ENCODE measurements around the gene APC2. TPM values are rescaled to one million over a fixed set of nuclear protein-coding genes. Genes with fewer than 3 reads are reported as not detected.

APC2 gene
- total RNA-seq, 1 donor from 2014 or later = 0.42 TPM

DNA sequence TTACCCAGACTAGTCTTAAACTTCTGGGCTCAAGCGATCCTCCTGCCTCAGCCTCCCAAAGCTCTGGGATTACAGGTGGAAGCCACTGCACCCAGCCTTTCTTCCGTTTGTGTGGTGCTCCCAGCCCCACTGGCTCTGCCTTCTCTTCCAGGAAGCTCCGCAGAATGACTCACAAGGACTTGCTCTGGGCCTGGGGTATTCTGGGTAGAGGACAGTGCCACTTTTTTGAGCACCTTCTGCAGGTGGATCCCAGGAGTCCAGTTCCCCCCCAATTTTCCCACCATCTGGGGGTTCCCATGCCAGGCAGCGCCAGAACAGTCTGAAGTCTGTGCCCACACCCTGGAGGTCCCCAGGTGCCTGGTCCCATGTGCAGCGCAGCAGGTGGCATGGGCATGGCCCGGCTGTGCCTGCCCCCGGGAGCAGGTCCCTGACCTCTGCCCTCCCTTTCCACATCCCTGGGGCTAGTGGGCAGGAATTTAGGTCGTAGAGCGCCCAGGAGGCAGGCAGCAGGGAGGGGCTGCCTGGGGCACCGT, 42.6 kb downstream of the APC2 start:
- CTCF ChIA-PET = no interaction called here
- no peak overlapping the region for H3K27ac Mint-ChIP-seq

DNA sequence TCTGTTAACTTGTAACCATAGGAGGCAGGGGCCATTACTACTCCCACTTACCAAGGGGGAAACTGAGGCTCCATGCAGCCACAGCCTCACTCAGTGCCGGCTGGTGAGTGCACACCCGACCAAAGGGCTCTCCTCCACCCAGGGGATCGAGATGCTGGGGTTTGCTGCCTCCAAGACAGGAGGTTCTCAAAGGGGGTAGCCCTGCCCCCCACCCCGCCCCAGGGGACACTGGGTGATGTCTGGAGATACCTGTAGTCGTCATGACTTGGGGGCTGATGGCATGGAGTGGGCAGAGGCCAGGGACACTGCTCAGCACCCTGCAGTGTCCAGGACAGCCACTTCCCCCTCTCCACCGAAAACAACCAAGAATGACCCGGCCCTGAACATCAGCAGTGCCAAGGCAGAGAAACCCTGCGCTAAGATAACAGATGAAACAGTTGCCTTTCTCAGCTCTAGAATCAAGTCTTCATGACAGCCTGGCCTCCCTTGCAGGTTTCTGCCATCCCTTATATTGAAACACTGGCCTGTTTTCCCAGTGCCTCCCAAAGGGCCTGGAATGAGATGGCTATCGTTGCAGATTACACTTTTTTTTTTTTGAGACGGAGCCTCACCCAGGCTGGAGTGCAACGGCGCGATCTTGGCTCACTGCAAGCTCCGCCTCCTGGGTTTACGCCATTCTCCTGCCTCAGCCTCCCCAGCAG, 44.3 kb downstream of the APC2 start:
- Mint-ChIP-seq H3K9me3 (no peaks in the 10 kb centered on the region), H3K4me1 (peaks cover 12% of the 10 kb centered on the region), H3K36me3 (ENCODE audit: low read depth) (no peaks in the 10 kb centered on the region), H3K27ac (no peak overlapping the region), H3K27me3 (peaks cover 7% of the 10 kb centered on the region), H3K4me3 (no peak overlapping the region)
- TF ChIP-seq CTCF (IDR thresholded peaks at IDR 0.05) = no peak
- CTCF ChIA-PET = no interaction called here
- POLR2A ChIA-PET = interaction anchor here (0.7 kb wide), 1 partner anchor 640 kb away, joined by 3 read pairs; no protein-coding TSS in a partner anchor
- intact Hi-C loops (cut with micrococcal nuclease) = no loop called here
- ATAC-seq (ENCODE audit: low read depth) (no peak), DNase-seq (no peak)

More for the DNA sequence above, 42.6 kb downstream of the APC2 start:
- no peaks in the 10 kb centered on the region for H3K36me3 Mint-ChIP-seq (ENCODE audit: low read depth)
- no peak for ATAC-seq (ENCODE audit: low read depth)
- DNase-seq = no peak
- H3K27me3 Mint-ChIP-seq = peaks cover 5% of the 10 kb centered on the region
- intact Hi-C loops (cut with micrococcal nuclease) = no loop called here
- TF ChIP-seq CTCF (IDR thresholded peaks at IDR 0.05) = no peak
- peaks cover 12% of the 10 kb centered on the region for H3K4me1 Mint-ChIP-seq
- POLR2A ChIA-PET = no interaction called here
- H3K4me3 Mint-ChIP-seq = no peak overlapping the region
- H3K9me3 Mint-ChIP-seq = no peaks in the 10 kb centered on the region

DNA sequence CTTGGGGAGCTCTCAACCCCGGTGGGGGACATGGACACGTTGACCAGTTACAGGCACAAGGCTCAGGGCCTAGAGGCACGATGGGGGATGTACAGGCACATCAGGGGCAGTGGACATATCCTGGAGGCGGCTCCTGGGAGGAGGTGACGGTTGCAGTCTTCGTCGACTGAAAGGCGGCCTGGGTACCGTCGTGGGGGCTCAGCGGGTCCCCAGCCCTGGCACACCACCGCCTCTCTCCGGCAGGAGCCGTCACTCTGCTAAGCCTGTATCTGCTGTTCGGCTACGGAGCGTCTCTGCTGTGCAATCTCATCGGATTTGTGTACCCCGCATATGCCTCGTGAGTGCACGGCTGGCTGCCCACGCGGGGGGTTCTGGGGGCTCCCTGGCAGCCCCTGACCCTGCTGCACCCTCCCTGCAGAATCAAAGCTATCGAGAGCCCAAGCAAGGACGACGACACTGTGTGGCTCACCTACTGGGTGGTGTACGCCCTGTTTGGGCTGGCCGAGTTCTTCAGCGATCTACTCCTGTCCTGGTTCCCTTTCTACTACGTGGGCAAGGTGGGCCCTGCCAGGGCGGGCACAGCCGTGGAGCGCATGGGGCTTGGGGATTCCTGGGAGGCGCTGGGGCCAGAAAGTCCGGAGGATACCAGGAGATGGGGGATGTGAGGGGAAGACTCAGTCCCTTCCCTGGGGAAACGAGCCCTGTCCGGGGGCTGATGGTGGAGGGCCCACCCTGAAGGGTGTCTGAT, 45.3 kb downstream of the APC2 start:
- POLR2A ChIA-PET = interaction anchor here (0.7 kb wide), 1 partner anchor 641 kb away, joined by 3 read pairs; no protein-coding TSS in a partner anchor
- TF ChIP-seq CTCF (IDR thresholded peaks at IDR 0.05) = no peak
- H3K4me3 Mint-ChIP-seq = no peak overlapping the region
- DNase-seq (no peak), ATAC-seq (ENCODE audit: low read depth) (no peak)
- H3K27ac Mint-ChIP-seq = no peak overlapping the region
- H3K9me3 Mint-ChIP-seq = no peaks in the 10 kb centered on the region
- intact Hi-C loops (cut with micrococcal nuclease) = no loop called here
- peaks cover 8% of the 10 kb centered on the region for H3K4me1 Mint-ChIP-seq
- CTCF ChIA-PET = no interaction called here
- no peaks in the 10 kb centered on the region for H3K36me3 Mint-ChIP-seq (ENCODE audit: low read depth)
- peaks cover 7% of the 10 kb centered on the region for H3K27me3 Mint-ChIP-seq

GRCh38 chr19:1495799-1496713, 46.1 kb downstream of the APC2 start:
- intact Hi-C loops (cut with micrococcal nuclease) = no loop called here
- ChIA-PET POLR2A (no interaction called here), CTCF (no interaction called here)
- ATAC-seq (ENCODE audit: low read depth) (no peak), DNase-seq (no peak)
- H3K9me3 Mint-ChIP-seq = no peaks in the 10 kb centered on the region
- TF ChIP-seq CTCF (IDR thresholded peaks at IDR 0.05) = no peak
- H3K36me3 Mint-ChIP-seq (ENCODE audit: low read depth) = no peaks in the 10 kb centered on the region
- no peak overlapping the region for H3K27ac Mint-ChIP-seq
- H3K27me3 Mint-ChIP-seq = peaks cover 8% of the 10 kb centered on the region
- peaks cover 5% of the 10 kb centered on the region for H3K4me1 Mint-ChIP-seq
- no peak overlapping the region for H3K4me3 Mint-ChIP-seq
